NT2/D1 (cell line): ENCODE measurements around the gene HEBP1.

Source experiments
- YY1 ChIP-seq: IDR thresholded peaks from 2 replicates; pipeline ENCODE4 v1.6.1; 2011; ENCODE audit not compliant: insufficient read length, insufficient read depth
- ZNF274 ChIP-seq: IDR thresholded peaks from 2 replicates; pipeline ENCODE4 v1.6.1; 2011; ENCODE audit warnings: mild to moderate bottlenecking, low read depth, low read length

- TF ChIP-seq ZNF274 (no peak), YY1 (no peak)
Observed at GRCh38 chr12:12986775-12987331, 13.2 kb downstream of the HEBP1 start.
